Activated CD8-positive, alpha-beta memory T cell treated with anti-CD3 and anti-CD28 coated beads, Interleukin-2, amount 50 U/mL, for 1 hour (primary cell): ENCODE measurements around the gene OSBPL6.

Source experiments
- DNase-seq: peaks from one replicate; pipeline ENCODE4 v3.0.0-alpha.2; 2020; ENCODE audit errors: extremely low read depth

The OSBPL6 gene

DNA sequence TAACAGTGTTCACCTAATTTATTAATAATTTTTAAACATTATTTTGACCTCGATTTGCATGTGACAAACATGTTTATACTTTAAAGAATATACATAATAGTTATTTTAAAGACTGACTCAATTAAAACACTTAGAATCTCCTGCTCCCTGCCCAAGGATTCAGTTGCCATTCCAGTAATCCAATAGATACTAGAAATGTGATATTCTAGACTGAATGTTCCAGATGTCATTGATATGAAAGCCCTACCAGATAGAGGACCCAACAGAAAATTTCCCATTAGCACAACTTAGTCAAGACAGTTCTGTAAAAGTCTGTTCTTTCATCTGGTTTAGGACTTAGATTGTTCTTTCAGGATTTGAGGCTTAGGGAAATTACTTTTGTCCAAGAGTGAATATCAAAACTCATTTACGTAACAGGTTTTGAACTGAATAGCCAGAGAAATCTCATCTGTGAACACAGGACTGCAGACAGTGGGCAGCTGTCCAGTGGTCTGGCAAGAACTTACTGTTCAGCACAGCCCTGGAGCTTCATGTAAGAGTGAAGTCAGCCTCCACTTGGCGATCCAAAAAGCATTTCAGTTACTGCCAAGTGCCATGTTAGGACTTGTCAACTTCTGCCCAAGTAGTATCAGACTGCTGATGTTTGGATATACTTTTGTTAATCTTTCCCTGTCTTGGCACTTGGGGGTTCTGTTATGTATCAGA is 77.5 kb downstream of the OSBPL6 start:
- no peak for DNase-seq

DNA sequence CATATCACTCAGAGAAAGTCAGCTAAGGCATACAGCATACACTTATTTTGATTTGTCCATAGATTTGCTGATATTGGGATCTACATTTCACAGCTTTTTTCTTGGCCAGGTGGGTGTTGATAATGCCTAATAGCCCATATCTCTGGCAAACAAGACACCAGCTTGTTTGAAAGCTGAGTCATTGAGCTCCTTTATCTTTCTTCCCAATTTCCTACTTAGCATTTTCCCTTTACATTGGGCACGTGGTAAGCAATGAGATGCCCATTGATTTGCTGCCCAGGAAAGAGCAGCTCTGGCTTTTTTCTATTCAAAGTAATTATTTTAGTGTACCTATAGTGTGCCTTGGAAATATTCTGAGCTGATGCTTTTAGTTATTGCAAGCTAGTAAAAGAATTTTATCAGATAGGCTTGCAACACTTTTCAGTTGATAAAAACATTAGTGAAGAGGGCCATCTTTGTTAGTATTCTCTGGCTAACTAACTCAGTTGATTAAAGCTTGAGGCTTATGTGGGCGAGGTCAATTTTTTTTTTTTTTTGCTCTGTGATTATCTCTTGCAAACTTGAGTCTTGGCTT is 79.6 kb downstream of the OSBPL6 start:
- no peak for DNase-seq

- no peak for DNase-seq
Measured at GRCh38 chr2:178275600-178275999, 81.3 kb downstream of the OSBPL6 start.

DNA sequence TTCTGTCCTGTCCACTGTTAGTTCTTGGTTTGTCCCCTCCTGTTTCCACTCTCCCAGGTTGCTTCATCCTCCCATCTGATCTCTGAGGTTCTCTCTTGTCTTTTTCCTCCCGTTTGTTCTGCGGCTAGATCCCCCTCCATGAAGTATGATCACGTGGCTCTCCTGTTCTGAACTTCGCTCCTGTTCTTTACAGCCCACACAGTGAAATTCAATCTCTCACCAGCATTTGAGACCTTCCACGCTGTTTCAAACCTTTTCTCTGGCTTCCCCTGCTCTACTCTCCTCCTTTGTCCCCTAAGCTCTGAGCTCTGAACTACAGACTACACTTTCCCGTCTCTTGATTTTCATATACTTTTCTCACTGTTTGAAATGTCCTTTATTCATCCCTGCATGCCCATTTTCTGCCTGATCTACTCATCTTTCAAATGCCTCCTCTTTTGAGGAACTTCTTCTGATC is 83.5 kb downstream of the OSBPL6 start:
- DNase-seq, result no peak

GRCh38 chr2:178279142-178279541 is 84.8 kb downstream of the OSBPL6 start:
- no peak for DNase-seq

GRCh38 chr2:178279636-178280035 is 85.3 kb downstream of the OSBPL6 start:
- no peak for DNase-seq

- no peak for DNase-seq
Measured at GRCh38 chr2:178280244-178280852, 86.0 kb downstream of the OSBPL6 start.

GRCh38 chr2:178282075-178282815 is 87.9 kb downstream of the OSBPL6 start:
- no peak for DNase-seq

- DNase-seq, result no peak
Measured at GRCh38 chr2:178283341-178283918, 89.1 kb downstream of the OSBPL6 start.

GRCh38 chr2:178284613-178285286 is 90.4 kb downstream of the OSBPL6 start:
- no peak for DNase-seq

DNA sequence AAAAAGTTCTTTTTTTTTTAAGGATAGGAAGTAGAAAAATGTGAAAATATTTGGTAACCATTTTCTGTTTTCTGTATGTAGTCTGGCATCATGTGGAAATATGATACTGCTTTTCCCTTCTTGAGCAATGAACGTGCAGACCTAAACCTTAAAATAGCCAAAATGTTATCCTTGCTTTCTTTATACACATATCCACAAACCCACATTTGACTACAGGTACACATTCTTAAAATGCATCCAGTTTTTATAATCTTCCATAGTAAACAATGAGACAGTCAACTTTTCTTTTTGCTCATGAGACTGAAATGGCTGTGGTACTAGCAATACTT is 90.9 kb downstream of the OSBPL6 start:
- DNase-seq, result no peak

DNA sequence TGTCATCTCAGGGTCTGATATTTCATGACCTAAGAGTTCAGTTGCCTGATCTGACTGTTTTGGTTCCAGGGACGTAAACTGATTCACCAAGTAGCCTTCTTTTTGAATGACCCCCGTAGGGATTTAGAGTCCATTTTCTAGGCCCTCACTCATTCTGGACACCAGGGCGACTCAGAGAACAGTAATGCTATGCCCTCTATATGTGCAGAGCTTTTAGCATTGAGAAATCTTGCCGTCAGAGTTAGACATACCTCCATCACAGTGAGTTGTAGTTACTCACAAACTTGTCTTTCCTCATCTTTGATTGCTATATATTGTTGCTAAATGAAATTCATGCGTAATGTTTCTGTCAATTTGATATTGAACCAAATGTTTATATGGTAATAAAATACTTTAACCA is 92.3 kb downstream of the OSBPL6 start:
- DNase-seq, result no peak

- DNase-seq, result no peak
Measured at GRCh38 chr2:178287652-178288344, 93.5 kb downstream of the OSBPL6 start.

DNA sequence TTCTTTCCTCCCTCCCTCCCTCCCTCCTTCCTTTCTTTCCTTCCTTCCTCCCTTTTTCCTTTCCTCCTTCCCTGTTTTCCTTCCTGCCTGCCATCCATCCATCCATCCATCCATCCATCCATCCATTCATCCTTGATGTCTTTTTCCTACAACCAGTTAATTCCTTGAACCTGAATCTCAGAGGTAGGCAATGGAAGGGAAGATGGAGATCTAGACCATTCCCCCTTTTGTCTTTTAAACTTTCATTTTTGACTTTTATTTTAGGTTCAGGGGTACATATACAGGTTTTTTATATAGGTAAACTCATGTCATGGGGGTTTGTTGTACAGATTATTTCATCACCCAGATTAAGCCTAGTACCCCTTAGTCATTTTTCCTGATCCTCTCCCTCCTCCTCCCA is 97.4 kb downstream of the OSBPL6 start:
- no peak for DNase-seq

DNA sequence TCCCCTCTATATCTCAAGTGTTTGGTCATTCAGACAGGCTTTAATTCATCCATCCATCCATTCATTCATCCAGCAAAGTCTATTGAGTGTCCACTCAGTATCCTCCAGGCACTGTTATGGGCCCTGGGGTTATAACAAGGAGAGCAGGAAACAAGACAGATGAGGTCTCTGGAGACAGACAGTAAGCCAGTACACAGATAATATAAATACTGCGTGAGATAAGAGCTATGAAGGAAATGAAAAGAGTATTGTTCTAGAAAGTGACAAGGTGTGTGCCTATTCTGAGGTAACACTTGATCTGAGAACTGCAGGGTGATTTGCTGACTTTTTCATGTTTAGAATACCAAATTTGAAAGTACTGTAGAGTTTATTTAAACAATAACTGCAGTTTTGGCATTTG is 98.3 kb downstream of the OSBPL6 start:
- DNase-seq, result no peak

GRCh38 chr2:178295115-178295514 is 100.8 kb downstream of the OSBPL6 start:
- no peak for DNase-seq

GRCh38 chr2:178295906-178296305 is 101.6 kb downstream of the OSBPL6 start:
- DNase-seq, result no peak

- DNase-seq, result no peak
Measured at GRCh38 chr2:178296394-178297090, 102.2 kb downstream of the OSBPL6 start.

- no peak for DNase-seq
Measured at GRCh38 chr2:178297091-178297411, 102.7 kb downstream of the OSBPL6 start.

- no peak for DNase-seq
Measured at GRCh38 chr2:178298785-178299212, 104.5 kb downstream of the OSBPL6 start.
